ENCODE measurements around the gene FAM222B.
"Not testable (repeated sequence)": the region's sequence is repeated elsewhere in the genome, so short reads cannot be mapped to it uniquely, and the experiment has no call there.

Gene FAM222B

DNA sequence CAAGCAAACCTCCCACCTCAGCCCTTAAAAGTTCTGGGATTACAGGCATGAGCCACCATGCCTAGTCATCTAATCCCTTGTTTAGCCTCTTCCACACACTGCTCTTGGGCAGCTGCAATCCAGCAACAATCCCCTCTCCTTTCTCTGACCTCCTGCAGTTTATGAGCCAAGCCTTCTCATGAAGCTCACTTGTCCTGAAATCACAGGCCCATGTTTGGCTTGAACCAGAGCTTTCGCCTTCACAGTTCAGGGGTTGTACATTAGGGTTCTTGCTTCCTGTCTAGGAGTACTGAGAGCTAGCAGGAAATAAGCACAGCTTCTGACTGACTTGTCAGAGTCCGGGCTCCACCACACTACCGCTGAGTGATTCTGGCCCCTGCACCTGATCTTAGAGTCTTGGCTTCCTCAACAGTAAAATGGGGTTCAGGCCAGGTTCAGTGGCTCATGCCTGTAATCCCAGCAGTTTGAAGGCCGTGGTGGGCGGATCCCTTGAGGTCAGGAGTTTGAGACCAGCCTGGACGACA is 28.5 kb upstream of the FAM222B start:
- DNase-seq (ENCODE audit: low read depth) = no peak

DNA sequence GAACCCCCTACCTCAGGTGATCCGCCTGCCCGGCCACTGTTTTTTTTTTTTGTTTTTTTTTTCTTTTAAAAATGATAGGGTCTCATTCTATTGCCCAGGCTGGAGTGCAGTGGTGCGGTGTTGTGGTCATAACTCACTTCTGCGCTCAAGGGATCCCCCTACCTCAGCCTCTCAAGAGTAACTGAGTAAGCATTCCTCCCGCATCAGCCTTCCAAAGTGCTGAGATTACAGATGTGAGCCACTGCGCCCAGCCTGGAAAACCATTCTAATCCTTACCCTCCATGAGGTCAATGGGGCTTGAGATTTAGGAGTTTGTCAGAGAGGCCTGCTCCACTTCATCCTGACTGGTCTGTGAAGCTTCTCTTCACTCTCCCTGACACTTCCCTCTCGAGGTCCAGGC is 24.7 kb upstream of the FAM222B start:
- DNase-seq (ENCODE audit: low read depth) = no peak

DNA sequence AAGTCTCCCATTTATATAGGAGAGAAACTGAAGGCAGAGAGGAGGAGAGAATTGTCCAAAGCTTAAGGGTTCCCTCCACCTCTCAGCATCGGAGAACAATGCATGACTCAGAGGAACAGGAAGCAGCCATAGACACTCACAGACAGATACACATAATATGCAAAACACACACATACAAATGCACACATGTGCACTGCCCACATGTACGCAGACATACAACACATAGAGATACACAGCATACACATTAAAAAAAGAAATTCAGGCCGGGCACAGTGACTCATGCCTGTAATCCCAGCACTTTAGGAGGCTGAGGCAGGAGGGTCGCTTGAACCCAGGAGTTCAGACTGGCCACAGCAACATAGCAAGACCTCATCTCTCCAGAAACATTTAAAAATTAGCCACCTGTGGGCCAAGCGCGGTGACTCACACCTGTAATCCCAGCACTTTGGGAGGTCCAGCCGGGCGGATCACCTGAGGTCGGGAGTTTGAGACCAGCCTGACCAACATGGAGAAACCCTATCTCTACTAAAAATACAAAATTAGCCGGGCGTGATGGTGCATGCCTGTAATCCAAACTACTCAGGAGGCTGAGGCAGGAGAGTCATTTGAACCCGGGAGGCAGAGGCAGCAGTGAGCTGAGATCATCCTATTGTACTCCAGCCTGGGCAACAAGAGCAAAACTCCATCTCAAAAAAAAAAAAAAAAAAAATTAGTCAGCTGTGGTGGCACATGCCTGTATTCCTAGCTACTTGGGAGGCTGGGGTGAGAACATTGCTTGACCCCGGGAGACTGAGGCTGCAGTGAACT is 23.6 kb upstream of the FAM222B start:
- no peak for DNase-seq (ENCODE audit: low read depth)

DNA sequence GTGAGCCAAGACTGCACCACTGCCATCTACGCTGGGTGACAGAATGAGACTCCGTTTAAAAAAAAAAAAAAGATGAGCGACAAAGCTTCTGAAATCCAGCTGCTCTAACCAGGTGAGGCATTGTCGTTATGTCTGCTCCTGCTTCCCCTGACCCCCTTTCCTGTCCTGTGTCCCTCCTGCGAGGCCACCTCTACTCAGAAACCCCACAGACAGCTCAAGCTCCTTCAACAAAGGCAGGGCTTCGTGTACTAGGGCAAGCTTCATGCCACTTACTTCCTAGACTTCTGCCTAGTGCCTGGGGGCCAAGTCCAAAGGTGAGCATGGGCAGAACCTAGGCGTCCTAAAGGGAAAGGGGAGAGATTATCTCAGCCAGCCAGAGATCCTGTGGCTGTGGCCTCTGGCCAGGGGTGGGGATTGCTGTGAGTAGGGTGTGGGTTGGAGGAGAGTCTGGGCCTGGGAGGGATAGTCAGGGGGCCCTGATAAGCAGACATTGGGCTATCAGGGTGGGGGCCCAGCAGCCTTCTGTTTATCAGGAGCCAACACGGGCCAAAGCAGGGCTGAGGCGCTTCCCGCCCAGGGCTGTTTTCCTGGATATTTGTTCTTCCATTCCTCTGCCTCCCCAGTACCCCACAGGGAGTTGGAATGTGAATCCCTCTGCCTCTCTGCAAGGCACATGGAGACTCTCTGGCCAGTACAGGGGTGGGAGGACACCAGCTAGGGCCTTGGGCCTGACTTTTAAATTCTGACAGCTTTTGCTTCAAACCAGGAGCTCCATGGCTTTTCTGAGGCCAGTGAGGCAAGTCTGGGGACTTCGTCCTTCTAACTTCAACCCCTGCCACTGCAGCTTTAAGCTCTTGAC is 22.6 kb upstream of the FAM222B start:
- no peak for DNase-seq (ENCODE audit: low read depth)

DNA sequence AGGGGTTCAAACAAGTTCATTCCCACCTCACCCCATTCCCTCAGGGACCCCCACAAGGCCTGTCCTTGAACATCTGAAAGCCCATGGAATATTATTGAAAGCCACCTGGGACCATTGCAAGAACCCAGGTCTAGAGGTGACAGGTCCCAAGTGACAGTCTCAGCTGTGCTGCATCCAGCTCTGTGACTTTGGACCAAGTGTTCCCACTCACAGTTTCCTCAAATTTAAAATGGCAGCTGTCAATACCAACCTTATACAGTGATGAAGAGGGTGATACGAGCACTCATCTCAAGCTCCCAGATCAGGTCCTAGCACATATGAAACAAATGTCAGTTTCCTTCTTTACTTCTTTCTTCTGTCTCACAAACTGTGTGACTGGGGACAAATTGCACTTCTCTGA is 21.4 kb upstream of the FAM222B start:
- no peak for DNase-seq (ENCODE audit: low read depth)

DNA sequence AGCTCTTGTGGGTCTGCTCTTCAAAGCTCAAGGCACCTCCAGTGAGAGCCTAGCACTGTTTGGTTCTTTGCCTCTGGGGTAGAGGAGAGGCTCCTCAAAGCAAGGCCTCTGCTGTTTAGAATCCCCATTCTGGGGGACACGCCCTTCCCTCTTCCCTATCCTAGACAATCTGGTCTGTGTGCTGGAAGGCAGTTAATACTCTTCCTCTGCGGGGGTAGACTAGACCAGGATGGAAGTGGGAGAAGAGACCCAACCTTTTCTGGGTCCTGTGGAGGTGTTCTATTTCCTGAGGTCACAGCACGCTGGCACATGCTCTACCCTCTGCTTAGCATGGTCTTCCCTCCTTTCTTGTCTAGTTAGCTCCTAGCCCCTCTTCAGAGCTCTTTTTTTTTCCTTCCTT is 20.0 kb upstream of the FAM222B start:
- DNase-seq (ENCODE audit: low read depth) = no peak

DNA sequence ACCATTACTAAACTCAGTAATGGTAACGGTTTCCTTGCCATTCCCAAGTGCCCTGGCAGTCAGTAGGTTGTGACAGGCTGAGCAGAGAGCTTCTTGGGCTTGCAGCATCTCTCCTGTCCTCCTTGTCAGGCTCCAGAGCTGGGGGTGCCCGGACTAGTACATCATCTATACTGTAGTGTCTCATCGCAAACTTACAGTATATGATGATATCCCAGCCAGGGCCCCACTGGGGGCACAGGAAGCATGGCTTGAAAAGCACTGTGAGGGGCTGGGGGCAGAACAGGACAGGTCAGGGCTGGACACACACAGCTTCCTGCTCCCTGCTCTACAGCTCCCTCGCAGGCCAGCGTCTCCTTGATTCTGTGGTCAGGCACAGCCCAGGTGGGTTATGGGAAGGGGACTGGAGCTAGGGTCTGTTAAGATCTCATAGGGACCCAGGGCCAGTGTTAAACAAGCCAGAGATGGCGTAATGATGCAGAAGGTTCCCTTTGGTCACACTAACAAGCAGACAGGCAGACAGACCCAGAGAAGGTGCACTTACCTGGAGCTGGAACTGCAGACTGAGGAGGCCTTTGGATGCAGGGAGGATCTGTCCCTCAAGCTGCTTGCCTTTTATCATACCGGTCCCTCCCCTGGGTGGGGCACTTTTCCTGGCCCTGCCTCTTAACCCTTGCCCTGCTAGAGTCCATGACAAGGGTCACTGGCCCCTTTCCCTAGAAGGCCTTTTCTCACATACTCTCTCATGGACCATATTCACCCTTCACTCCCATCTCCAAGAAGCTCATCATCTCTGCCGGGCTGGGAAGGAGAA is 19.0 kb upstream of the FAM222B start:
- DNase-seq (ENCODE audit: low read depth) = no peak

DNA sequence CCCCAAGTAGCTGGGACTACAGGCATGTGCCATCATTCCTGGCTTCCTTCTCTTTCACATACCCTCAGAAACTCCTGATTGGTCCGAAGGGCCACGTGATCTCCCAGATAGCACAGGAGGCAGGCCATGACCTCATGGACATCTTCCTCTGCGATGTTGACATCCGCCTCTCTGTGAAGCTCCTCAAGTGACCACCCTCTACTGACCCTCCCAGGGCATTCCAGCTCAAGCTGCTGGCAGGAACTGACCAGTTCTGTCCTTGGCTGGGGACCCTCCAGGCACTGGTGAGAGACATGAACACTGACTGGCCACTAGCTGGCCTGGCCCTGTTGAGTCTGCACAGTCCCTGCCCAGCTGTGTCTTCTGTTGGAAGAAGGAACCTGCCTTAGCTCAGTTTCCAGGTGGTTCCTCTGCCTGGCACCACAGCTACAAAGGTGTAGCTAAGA is 17.8 kb upstream of the FAM222B start:
- DNase-seq (ENCODE audit: low read depth) = no peak

DNA sequence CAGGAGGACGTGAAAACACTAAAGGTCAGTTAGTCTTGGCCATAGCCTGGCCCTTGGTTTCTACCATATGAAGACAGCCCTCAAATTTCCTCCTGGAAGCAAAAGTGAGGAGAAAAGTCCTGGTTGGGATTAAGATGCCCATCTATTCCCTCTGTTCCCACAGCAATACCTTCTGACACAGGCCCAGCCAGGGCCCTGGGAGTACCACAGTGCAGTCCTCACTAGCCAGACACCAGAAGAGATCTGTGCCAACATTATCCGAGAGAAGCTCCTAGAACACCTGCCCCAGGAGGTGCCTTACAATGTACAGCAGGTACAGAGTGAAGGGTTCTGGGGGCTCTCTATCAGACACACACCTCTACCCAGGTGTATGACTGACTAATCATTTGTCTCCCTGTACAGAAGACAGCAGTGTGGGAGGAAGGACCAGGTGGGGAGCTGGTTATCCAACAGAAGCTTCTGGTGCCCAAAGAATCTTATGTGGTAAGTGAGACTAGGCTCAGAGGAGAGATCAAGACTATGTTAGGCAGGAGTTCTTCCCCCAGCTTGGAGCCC is 16.3 kb upstream of the FAM222B start:
- no peak for DNase-seq (ENCODE audit: low read depth)

DNA sequence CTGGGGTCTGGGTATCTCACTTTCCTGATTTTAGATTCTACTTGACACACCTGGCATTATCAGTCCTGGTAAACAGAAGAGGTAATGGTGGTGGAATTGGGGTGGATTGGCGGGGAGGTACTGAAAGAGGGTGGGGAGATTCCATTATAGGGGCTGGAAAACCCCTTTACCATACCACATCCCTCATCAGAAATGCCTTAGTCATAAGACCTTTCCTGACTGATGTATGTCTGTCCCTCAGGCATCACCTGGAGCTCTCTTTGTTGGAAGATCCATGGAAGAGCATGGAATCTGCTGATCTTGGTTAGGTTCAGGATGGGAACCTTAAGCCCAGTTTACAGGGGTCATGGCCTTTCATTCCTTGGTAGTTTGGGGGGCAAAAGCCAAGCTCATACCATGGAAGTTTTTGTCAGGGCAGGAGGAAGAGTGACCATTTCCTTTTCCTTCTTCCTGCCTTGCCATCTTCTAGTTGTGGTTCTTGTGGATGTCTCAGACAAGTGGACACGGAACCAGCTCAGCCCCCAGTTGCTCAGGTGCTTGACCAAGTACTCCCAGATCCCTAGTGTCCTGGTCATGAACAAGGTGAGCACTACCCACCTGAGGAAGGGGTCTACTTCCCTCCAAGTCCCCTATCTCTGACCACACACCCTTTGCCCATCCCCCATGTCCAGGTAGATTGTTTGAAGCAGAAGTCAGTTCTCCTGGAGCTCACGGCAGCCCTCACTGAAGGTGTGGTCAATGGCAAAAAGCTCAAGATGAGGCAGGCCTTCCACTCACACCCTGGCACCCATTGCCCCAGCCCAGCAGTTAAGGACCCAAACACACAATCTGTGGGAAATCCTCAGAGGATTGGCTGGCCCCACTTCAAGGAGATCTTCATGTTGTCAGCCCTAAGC is 15.6 kb upstream of the FAM222B start:
- DNase-seq (ENCODE audit: low read depth) = no peak

DNA sequence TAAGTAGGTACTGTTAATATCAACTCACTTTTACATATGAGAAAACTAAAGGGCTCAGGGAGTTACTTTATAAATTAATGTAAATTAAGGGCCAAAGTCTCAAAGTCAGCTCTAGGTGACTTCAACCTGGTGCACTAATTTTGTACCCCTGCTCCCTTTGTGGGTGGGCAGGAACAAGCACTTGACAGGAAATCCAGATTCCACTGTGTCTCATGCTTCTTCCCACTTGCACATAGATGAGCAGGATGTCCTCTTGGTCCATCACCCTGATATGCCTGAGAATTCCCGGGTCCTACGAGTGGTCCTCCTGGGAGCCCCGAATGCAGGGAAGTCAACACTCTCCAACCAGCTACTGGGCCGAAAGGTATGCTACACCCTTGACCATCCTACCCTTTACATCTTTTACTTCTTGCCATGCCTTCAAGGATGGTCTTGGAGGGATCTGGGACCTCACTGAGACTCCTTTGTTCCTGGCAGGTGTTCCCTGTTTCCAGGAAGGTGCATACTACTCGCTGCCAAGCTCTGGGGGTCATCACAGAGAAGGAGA is 13.5 kb upstream of the FAM222B start:
- no peak for DNase-seq (ENCODE audit: low read depth)

DNA sequence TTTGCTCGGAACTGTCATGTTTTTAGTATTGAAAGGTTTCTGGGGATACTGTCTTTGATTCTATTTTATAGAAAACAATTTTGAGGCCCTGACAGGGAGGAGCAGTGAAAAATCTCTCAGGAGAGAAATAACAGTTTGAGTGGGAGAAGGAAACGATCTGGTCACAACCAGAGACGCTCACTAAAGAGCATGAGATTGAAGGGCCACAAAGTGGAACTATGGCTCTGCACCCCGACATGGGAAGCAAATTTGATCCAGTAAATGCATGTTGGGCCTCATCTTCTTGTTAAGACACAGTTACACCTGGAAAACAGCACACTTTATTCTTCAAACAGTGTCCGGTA is 12.7 kb upstream of the FAM222B start:
- DNase-seq (ENCODE audit: low read depth) = no peak

DNA sequence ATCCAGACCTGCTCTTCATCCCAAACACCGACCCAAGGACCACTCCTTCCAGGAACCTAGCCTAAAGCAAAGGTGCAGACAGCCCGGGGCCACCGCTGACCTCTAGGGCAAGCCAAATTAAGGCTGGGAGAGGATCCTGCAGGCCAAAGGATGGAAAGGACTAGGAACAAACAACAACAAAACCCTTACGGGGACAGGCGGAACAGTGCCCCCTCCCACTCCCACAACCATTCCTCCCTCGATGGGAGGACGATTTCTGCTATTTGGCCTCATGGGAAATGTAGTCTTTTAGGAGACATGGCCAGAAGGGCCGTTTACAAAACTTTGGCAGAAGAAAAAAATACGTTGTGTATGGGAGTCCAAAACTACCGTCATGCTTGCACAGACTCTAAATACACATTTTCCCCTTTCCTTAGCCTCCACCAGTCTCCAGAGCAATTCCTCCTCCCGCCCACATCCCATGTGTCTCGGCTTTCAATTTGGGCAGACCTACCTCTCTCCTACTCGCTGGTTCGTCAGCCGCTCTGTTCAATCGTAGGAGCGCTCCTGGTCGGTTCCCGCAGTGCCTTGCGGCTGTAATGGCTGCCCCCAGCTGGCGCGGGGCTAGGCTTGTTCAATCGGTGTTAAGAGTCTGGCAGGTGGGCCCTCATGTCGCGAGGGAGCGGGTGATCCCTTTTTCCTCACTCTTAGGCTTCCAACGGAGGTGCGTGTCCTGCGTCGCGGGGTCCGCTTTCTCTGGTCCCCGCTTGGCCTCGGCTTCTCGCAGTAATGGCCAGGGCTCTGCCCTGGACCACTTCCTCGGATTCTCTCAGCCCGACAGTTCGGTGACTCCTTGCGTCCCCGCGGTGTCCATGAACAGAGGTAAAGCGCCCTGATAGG is 12.1 kb upstream of the FAM222B start, which contains the start of gene ERAL1:
TSS of gene ERAL1 (plus strand) at position 560 of the 879 bp plus-strand sequence. CDS start at position 579, 19 bp downstream.
- peak; percentile 65 for DNase-seq (ENCODE audit: low read depth)

DNA sequence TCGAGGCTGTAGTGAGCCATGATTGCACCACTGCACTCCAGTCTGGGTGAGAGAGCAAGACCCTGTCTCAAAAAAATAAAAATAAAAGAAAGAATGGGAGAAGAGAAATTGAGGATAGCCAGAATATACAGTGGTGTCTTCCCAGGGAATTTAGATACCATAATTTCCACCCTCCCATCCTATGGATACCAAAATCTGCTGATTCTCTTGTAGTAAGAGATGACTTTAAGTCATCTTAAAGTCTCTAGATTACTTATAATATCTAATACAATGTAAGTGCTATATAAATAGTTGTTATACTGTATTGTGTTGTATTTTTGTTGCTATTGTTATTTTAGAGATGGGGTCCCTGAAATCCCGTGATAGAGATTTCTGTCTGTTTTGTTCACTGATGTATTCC is 10.7 kb upstream of the FAM222B start:
- no peak for DNase-seq (ENCODE audit: low read depth)

DNA sequence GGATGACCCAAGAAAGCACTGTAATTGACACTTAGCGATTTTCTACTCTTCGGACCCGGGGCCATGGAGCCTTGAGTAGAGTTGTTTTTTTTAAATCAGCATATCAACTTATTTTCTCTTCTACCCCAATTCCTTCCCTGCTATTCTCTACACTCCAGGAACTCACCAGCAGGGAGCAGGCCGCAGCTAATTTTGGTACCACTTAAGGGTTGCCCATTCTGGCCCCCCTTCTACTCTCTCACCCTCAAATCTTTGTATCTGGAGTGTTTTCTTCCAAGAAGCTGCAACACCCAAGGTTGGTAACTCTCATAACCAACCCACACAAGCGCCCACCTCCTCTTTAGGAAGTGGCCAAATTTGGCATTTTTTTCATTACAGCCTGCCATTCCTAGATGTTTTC is 6.7 kb upstream of the FAM222B start:
- no peak for DNase-seq (ENCODE audit: low read depth)

DNA sequence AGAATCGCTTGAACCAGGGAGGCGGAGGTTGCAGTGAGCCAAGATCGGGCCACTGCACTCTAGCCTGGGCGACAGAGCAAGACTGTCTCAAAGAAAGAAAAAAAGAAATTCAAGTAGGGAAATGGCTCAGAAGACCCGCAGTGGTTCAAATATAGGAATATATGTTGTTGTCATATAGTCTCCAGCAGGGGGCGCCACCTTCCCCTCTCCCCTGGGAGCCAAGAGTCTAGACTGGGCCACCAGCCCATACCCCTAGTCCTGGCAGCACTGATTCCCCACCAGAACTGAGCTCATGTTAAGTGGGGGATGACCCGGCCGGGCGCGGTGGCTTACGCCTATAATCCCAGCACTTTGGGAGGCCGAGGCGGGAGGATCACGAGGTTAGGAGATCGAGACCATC is 6.1 kb upstream of the FAM222B start:
- DNase-seq (ENCODE audit: low read depth) = peak; percentile 38

DNA sequence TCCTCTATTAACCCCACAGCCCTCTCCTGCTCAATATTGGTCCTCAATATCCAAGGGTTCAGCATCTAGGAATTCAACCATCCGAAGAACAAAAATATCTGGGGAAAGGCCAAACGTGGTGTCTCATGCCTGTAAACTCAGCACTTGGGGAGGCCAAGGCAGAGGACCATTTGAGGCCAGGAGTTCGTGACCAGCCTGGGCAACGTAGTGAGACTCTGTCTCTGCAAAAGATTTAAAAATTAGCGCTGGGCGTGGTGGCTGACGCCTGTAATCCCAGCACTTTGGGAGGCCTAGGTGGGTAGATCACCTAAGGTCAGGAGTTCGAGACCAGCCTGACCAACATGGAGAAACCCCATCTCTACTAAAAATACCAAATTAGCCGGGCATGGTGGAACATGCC is 4.1 kb upstream of the FAM222B start:
- DNase-seq (ENCODE audit: low read depth) = not testable (repeated sequence)

DNA sequence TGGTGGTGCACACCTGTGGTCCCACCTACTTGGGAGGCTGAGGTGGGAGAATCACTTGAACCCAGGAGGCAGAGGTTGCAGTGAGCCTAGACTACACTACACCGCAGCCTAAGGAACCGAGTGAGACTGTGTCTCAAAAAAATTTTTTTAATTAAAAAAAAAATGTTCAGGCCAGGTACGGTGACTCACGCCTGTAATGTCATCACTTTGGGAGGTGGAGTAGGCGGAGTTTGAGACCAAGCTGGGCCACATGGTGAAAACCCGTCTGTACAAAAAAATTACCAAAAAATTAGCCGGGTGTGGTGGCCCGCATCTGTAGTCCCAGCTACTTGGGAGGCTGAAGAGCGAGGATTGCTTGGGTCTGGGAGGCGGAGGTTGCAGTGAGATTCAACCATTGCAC is 3.6 kb upstream of the FAM222B start:
- DNase-seq (ENCODE audit: low read depth) = no peak

DNA sequence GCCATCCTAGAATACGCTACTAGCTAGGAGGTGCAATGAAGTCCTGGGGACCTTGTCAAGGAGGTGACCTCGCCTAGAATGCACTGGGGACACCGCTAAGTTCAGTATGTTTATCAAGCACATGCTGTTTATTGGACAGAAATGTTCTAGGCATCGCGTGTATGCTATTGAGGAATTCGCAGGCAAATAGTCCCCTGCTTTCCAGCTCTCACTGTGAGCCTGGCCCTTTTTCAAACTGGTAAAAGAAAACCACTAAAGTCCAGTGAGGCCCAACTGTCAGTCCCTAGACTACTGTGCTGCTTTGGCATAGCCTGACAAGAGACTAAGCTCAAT is 1.2 kb upstream of the FAM222B start:
- DNase-seq (ENCODE audit: low read depth) = no peak

DNA sequence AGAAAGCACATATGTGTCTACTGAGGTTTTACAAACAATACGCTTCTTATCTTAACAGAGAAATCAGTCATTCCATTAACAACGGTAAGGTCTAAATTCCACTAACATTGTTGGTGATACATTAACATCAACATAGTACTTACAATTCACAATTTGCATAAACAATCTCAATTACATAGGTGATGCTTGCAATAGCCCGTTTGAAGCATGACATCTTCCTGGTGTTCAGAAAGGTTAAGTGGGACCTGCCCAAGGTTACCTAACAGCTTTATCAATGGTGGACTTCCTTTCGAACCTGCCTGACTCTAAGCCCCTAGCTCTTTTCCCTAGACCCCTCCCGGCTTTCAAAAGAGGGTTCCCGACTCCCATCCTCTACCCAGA is 699 bp downstream of the FAM222B start:
- DNase-seq (ENCODE audit: low read depth) = no peak

All from stimulated activated CD8-positive, alpha-beta memory T cell treated with anti-CD3 and anti-CD28 coated beads, Interleukin-7, amount 100 ng/mL, for 24 hours (primary cell).